CD4-positive, alpha-beta T cell treated with Interleukin-17A for 1 hour (primary cell): ENCODE data around the gene TTC23.

Source experiments
- DNase-seq: peaks from one replicate; pipeline ENCODE4 v3.0.0-alpha.2; 2020

TTC23 gene

DNA sequence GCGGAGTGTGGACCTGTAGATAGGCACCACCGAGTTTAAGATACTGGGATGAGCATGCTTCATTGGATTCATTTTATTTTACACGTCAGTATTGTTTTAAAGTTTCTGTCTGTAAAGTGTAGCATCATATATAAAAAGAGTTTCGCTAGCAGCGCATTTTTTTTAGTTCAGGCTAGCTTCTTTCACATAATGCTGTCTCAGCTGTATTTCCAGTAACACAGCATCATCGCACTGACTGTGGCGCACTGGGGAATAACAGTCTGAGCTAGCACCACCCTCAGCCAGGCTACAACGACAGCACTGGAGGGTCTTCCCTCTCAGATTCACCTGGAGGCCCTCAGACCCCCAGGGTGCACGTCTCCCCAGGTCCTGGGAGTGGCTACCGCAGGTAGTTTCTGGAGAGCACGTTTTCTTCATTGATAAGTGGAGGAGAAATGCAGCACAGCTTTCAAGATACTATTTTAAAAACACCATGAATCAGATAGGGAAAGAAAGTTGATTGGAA, 115.0 kb downstream of the TTC23 start:
- DNase-seq = no peak

DNA sequence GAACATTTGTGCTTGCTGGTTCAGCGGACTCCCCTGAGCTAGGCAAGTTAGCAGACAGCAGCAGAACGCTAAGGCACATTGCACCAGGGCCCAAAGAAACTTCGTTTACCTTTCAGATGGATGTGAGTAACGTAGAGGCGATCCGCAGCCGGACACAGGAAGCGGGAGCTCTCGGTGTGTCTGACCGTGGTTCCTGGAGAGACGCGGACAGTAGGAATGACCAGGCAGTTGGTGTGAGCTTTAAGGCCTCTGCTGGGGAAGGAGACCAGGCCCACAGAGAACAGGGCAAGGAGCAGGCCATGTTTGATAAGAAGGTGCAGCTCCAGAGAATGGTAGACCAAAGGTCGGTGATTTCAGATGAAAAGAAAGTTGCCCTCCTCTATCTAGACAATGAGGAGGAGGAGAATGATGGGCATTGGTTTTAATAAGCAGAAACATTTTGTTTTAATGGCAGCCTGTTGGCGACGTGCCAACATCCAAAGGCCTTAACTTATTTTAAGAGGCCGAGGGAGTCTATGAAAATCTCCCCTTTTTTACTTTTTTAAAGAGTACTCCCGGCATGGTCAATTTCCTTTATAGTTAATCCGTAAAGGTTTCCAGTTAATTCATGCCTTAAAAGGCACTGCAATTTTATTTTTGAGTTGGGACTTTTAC, 116.6 kb downstream of the TTC23 start:
- DNase-seq = no peak

DNA sequence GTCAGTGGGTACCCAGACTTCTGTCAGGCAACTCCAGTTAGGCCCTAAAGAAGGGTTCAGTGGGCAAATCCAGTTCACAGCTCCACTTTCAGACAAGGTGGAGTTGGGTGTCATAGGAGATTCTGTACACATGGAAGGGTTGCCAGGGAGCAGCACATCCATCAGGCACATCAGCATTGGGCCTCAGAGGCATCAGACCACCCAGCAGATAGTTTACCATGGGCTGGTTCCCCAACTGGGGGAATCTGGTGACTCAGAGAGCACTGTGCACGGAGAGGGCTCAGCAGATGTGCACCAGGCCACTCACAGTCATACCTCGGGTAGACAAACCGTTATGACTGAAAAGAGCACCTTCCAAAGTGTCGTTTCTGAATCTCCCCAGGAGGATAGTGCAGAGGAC, 117.3 kb downstream of the TTC23 start:
- DNase-seq = no peak

DNA sequence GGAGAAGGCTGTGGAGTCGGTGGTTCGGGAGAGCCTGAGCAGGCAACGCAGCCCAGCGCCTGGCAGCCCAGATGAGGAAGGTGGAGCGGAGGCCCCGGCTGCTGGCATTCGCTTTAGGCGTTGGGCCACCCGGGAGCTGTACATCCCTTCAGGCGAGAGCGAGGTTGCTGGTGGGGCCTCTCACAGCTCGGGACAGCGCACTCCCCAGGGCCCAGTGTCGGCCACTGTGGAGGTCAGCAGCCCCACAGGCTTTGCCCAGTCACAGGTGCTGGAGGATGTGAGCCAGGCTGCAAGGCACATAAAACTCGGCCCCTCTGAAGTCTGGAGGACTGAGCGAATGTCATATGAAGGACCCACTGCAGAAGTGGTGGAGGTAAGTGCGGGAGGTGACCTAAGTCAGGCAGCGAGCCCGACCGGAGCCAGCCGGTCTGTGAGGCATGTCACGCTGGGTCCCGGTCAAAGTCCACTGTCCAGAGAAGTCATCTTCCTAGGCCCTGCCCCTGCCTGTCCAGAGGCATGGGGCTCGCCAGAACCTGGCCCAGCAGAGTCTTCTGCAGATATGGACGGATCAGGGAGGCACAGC, 117.8 kb downstream of the TTC23 start:
- DNase-seq = no peak

DNA sequence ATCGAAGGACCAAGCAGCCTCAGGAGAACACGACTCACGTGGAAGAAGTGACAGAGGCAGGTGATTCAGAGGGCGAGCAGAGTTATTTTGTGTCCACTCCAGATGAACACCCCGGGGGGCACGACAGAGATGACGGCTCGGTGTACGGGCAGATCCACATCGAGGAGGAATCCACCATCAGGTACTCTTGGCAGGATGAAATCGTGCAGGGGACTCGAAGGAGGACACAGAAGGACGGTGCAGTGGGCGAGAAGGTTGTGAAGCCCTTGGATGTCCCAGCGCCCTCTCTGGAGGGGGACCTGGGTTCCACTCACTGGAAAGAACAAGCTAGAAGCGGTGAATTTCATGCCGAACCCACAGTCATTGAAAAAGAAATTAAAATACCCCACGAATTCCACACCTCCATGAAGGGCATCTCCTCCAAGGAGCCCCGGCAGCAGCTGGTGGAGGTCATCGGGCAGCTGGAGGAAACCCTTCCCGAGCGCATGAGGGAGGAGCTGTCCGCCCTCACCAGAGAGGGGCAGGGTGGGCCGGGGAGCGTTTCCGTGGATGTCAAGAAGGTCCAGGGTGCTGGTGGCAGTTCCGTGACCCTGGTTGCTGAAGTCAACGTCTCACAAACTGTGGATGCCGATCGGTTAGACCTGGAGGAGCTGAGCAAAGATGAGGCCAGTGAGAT, 118.5 kb downstream of the TTC23 start:
- DNase-seq = no peak

DNA sequence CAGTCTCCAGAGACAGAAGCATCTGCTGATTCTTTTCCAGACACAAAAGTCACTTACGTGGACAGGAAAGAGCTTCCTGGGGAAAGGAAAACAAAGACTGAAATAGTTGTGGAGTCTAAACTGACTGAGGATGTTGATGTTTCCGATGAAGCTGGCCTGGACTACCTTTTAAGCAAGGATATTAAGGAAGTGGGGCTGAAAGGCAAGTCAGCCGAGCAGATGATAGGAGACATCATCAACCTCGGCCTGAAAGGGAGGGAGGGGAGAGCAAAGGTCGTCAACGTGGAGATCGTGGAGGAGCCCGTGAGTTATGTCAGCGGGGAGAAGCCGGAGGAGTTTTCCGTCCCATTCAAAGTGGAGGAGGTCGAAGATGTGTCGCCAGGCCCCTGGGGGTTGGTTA, 119.1 kb downstream of the TTC23 start:
- DNase-seq = no peak

DNA sequence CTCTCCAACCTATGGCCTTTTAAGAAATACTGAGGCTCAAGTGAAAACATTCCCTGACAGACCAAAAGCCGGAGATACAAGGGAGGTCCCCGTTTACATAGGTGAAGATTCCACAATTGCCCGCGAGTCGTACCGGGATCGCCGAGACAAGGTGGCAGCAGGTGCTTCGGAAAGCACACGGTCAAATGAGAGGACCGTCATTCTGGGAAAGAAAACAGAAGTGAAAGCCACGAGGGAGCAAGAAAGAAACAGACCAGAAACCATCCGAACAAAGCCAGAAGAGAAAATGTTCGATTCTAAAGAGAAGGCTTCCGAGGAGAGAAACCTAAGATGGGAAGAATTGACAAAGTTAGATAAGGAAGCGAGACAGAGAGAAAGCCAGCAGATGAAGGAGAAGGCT, 119.7 kb downstream of the TTC23 start:
- no peak for DNase-seq

DNA sequence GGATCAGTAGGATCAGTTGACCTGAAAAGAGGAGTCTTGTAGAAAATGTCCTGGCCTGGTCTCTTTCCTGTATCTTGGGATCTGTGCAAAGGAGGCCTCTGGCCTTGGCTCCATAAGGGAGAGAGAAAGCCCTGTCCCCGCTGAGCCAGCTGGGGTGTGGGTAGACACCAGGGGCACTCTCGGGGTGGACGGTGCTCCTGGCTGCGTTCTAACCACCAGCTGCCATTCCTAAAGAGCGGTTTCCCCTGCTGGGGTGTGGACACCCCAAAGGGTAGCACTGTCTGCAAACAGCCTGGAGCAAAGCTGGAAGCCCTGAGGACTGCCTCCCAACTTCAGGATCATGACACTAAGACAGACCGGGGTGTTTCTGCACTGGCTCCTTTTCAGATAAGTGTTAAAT, 121.0 kb downstream of the TTC23 start:
- no peak for DNase-seq

DNA sequence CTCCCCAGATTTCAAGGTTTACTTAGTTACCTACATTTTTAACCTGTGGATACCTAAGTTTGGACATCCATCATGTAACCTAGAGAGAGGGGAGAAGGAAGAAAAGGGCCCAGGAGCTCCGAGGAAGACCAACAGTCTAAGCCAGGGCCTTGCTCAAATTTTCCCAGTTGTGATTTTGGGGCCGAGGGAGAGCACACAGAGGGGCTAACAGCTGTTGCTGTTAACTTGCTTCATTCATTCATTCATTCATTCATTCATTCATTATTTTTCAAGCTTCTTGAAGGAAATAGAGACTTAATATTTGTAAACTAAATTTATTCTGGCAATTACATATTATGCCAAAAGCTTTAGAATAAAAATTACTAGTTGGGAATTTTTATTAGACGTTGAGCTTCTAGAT, 121.6 kb downstream of the TTC23 start:
- no peak for DNase-seq

DNA sequence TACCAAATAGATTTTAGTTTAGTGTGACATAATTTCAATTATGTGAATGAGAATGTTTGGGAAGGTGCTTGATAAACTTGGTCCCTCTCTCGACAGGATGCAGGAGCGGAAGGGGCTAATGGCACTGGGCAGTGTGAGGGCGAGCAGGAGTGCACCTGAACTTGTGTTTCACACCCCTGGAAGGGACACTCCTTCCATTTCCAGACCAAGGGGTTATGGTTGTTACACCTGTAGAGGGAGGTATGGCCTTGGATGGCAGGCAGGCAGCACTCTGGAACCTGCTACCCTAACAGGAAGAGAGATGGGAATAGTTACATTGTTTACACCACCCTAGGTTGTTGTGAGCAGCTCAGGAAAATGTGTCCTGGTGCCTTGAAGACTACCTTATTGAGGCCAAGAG, 122.5 kb downstream of the TTC23 start:
- DNase-seq = no peak

DNA sequence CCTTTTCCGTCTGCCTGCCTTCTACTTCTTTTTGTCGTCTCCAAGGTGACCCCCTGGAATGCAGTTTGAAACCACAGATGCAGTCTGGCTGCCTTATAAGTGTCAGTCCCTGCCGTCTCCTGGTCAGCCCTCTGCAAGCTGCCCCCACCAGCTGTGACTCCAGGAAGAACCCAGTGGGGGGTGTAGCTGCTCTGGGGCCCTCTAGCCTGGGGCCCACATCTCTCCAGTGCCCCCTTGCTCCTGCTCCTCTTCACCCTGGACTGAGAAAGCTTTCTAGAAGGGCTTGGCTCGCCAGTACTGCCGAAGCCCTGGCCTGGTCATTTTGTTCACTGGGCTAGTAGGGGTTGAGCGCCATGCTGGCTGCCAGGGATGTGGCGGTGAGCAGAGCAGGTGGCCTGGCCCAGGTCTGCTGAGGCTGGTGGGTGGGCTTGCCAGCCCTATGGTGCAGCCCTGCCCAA, 123.2 kb downstream of the TTC23 start:
- no peak for DNase-seq

DNA sequence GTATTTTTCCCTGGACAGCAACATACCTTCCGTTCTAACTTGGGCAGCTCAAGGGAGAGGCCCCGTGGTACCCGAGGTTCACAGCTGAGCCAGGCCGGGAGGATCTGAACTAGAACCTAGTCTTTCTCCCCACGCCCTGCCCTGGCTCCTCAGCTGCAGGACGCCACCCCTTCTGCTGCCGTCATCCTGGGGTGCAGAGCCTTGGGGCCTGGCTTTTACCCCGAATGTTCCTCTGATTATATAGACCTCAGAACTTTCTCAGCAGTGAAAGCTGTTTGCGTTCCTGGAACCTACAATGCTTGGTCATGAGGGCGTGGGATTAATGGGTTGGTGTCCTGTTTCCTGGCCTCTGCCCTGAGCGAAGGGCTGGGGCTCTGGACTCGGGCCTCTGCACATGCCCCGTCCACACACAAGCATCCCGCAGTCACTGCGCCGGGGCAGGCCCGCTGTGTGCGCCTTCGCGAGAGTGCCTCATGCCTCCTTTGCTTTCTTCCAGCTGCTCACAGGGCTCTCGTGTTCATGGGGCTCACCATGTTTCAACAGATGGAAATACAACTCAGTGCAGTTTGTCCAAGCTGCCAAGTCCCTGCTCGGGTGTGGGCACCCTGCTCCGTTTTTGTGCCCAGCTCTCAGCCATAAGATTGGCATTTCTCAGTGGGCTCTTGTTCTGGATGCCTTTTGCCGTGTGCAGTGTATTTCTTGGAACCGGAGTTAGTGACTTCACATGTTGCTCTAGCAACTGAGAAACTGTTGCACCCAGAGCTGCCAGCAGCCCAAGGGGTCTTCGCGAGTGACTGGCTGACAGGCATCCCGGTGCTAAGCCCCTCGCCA, 124.1 kb downstream of the TTC23 start:
- DNase-seq = no peak

DNA sequence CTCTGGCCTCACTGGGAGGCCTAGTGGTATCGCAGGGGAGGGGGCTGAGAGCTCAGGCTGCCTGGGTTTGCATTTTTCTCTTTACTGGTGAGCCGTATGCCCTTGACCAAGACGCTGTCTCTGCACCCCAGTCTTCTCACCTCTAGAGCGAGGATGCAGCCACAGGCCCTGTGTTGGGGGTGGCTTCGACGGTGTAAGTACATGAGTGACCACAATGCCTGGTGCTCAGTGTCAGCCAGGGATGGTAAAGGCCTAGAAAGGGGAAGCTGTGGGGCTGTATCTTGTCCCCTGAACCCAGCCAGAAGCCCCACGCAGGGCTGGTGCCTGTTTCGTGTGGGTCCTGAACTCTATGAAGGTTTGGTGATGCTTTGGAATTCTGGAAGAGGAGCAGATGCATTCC, 124.7 kb downstream of the TTC23 start:
- no peak for DNase-seq

DNA sequence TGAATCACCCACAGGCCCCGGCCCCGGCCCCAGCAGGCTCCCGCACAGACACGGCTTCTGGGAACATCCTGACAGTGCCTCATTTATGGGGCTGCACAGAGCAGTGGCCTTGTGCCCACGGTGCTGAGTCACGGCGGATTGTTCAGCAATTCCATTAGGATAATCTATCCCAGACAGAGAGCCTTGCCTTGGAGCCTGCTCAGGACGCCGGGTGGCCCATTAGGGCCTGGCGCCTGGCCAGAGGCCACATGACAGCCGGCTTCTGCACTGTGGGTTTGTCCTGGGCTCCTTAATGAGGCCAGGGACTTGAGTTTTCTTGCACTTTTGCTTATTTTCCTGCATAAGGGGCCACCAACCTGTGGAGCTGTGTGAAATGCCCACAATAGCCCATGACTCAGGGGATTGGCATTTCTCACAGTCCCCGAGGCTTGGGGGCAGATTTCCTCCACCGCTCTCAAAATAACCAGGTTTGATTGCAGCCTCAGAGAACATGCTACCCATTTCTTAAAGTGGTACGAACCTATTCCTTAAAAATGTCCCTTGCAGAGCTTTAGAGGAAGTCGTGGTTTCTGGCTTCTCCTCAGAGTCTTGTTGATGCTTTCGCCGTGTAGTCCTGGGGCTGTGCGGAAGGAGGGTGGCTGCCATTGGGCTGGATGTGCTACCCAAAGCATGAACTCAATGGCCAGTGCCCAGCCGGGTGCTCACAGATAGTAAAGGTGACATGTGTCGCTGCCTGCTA, 125.5 kb downstream of the TTC23 start:
- no peak for DNase-seq

DNA sequence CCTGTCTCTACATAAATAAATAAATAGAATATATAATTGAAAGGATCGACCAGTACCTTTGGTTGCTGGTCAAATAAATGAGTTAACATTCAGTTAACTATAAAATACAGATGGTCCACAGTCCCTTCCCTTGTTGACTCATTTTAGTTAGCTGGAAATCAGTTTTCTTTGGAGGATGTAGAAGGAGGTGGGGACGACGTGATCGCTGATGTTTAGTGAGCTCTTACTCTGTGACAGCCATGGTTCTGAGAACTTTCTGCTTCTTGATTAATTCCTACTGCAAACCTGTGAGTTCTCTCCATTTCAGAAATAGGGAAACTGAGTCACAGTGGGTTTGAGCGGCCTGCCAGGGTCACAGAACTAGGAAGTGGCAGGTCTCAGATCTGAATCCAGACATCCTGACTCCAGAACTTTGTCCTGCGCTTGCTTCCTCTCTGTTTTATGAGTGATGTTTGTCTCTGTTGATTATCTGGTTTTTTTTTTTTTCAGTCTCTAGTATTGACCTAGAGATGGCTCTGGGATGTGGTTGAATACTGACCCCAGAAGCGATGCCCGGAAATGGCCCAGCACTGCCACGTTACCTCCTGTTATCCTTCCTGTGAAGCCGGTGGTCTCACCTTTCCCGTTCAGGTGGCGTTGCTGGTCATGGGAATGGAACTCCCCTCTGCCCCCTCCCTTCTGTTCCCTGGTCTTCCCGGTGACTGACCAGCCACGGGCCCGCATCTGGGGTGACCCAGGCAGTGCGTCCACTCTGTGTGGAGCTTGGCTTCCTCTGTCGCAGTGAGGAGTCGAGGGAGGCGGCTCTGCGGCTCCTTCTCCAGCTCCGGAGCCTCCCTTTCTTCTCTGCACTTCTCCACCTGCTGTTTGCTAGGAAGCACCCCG, 126.3 kb downstream of the TTC23 start:
- DNase-seq = no peak

DNA sequence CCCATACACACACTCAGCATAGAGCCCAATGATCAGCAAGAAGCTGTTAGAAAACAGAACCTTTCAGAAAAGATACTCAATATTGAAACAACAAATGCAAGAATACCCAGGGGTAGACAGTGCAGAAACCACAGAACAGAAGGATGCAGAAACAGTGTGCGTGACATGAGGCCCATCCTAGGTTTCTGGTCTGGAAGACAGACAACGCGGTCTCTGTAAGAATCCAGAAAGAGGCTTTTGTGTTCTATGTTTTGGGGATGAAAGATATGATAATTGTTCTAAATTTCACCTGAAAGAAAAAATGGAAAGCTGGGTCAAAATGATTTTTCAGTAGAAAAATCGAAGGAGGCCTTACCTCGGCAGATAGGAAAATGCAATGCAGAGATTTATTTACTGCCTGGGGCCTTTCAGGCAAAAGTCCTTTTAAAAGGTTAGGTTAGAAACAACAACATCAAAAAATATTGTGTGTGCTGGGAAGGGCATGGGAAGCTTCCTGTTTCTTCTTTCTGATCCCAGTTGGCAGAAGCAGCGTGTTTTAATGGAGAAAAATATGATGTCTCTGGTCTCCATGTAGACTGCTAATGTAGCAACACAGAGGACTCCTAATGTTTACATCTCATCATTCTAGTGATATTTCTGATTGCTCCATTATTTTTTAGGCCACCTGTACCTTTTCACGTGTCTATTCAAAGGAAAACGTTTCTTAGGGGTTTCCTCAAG, 127.5 kb downstream of the TTC23 start:
- no peak for DNase-seq

DNA sequence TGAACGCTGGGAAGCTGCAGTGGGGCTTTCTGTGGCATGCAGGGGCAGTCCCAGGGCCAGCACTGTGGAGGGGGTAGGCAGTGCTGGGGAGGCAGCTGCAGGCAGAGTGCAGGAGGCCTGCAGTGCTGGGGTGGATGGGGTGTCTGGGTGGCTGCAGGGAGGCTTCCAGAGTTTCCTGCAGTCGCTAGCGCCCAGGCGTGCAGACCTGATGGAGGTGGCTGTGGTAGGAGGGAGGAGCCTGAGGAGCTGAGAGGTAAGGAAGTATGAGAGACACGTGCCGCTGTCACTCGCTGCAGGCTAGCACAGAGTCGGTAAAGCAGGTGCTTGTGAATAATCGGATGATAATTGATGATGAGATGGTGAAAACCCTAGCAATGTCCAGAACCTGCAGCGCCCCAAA, 128.2 kb downstream of the TTC23 start:
- no peak for DNase-seq

DNA sequence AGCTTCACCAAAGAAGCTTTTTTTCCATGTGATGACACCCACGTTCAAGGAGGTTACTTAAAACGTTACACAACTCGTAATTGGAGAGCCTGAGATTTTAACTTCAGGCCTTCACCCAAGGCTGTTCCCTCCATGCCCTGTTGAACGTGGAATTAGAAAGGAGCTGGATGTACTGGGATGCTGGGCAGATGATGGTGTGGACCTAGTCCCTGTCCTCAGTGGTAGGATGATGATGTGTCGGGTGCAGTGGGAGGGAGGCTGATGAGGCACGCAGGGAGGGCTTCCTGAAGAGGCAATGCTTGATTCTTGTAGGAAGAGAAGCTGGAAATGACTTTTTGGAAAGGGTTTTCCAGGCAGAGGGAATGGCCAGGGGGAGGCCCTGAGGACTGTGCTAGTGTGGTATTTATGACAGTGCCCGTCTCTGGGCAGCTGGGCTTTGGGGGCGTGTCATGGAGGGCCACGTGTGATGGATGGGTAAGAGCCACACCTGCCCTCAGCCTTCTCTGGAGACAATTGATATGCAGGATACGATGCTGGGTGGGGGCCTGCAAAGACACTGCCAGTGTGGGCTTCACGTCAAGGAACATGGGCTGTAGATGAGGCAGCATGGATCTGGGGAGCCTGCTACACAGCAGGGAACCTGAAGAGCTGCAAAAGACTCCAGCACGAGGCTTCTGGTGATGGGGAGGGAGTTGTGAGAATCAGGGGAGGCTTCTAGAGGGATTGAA, 129.2 kb downstream of the TTC23 start:
- DNase-seq = no peak

DNA sequence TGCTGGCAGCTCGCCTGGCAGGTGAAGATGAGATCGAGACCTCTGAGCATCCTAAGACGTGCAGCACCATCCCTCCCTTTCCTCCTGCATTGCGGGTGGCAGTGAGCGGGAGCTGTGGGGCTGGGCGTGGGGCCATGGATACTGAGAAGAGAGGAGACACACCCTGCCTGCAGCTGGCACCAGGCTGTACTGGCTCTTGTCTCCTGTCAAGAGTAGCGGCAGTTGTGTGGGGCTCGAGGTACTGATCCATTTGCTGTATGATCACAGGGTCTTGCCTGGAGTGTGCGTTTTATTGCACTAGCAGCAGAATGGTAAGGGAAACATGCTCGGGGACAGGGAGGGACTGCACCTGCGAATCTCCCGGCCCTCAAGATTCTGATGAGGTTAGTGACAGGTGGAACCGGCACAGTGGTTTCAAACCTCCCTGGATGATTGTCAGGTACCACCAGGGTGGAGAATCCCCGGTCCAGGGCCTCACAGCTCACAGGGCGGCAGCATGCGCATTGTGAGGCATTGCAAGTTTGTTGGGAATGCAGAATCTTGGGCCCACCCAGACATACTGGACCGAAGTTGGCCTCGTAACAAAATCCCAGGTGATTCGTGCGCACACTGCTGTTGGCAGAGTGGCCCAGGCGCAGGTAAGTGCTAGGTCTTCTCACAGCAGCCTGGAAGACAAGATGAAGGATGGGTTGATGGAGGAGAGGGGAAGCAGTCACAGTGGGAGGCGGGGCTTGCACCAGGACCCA, 130.4 kb downstream of the TTC23 start:
- no peak for DNase-seq

DNA sequence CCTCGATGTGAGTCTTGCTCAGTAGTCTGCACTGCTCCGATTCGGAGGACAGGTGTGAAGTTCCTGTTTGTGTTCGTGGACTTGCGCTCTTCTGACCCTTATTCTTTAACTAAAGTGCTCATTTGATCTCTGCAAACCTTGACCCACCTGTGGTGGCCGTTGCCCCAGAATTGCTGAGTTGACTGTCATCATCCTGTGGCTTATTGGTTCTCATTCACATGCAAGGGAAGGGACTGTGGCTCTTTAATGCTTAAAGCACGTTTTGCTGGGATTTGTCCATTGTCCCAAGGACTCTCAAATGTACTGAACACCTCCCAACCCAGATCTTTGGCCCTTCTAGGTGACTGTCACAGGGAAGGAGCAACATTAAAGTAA, 131.1 kb downstream of the TTC23 start:
- DNase-seq = no peak
